ENCODE data around the gene SMYD4. TPM values are rescaled to one million over a fixed set of nuclear protein-coding genes. Genes with fewer than 3 reads are reported as not detected.
A peak's percentile ranks its signal among the peaks of the same experiment; 100 is the strongest.
"Not testable (repeated sequence)": the region's sequence is repeated elsewhere in the genome, so short reads cannot be mapped to it uniquely, and the experiment has no call there.

SMYD4 gene
- total RNA-seq, 1 donor from 2014 or later: 13.2 TPM

DNA sequence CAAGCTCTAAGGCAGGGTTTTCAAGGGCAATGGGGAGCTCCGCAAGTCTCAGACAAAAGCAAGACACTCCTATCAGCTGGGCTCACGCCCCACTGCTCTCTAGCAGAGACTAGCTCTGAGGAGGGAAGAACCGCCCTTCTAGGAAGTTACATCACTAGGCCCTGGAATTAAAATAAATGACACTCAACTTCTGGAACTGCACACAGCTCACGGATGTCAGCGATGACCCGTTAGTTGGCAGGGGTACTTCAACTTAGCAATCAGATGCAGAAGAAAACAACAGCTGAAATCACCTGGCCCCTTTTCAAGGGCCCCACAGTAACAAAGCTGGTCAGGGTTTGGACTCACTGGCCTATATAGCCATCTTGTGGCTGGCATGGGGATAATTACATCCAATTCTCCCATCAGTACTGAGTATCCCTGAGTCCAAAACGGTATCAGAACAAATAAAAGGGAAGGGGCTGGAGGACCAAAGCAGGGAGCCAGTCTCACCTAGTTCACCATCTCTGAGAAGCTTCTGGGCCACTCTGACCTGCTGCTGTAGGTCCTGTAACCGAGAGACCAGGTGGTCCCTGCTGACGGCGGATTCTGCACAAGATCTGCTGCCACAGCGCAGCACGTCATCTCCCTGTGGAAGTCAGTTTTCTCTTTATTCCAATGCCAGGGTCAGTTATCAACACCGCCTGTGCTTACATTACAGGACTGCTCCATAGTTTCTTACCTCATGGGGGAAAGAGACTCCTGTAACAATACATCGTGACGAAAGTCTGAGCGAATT, 45.7 kb downstream of the SMYD4 start:
- DNase-seq (ENCODE audit: low spot score): peak; percentile 69

DNA sequence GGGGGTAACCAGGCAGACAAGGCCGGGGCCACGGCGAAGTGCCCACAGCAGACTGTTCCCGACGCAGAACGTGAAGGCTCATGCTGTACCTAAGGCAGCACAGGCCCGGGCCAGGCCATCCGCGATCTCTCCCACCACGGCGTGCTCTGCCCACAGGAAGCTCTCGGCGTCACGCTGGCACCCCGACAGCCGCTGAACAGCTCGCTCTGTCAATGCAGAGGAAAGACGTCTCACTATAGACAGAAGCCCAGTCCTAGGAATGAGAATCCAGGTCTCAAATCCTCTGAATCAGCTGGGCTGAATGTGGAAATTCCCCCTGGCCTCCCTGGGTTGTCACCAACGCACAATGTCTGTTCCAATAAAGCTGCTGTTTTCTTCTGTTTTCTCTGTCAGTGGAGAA, 46.4 kb downstream of the SMYD4 start:
- no peak for DNase-seq (ENCODE audit: low spot score)

DNA sequence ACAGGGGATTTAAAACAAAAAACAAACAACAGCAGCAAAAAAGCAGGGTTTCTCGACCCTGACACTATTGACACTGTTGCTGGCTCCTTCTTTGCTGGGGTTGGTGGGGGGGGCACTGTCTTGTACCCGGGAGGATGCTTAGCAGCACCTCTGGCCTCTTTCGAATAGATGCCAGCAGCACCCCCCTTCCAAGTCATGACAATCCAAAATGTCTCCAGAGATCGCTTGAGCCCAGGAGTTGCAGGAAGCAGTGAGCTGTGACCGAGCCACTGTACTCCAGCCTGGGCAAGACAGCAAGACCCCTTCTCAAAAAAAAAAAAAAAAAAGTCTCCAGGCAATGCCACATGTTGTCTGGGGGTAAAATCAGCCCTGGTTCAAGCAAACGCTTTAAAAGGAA, 47.5 kb downstream of the SMYD4 start:
- DNase-seq (ENCODE audit: low spot score): no peak

DNA sequence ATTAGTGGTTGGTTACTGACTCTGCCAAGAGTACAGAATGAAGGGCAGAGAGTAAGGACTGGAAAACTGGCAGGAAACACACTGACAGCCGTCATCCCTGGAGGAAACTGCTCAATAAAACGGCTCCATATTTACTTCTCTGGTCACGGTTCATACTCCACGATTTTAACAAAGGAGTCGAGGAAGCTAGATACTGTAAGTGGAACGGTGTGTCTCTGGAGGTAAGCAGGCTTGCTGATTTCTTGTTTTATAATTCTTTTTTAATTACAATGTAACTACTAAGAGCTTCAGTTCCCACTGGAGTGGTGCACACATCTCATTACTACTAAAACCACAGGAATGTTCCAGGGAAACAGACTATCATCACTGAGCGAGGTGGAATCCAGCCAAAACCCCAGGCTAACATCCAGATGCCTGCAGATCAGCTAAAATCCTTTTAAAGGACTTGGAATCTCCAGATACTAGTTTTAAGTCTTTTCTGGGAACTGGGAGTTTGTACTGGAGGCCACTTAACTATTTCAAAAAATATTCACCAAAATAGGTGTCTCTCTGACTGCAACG, 50.1 kb downstream of the SMYD4 start:
- peak; percentile 80 for DNase-seq (ENCODE audit: low spot score)

DNA sequence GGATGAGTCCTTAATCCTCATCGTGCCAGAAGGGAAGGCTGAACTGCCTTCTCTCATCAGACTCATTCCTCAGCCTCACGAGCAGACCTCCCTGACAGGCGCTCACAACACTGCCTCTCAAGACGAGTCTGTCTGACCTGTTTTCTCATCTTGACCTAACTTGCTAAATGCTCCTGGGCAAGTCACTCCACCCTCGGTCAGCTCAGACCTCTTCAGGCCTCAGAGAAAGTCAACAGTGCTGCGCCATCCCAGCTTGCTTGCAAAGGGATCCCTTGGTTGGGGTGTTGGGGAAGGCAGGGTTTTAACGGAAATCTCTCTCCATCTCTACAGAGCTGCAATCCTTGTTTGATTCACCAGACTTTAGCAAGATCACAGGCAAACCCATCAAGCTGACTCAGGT, 52.8 kb downstream of the SMYD4 start:
- DNase-seq (ENCODE audit: low spot score): no peak

DNA sequence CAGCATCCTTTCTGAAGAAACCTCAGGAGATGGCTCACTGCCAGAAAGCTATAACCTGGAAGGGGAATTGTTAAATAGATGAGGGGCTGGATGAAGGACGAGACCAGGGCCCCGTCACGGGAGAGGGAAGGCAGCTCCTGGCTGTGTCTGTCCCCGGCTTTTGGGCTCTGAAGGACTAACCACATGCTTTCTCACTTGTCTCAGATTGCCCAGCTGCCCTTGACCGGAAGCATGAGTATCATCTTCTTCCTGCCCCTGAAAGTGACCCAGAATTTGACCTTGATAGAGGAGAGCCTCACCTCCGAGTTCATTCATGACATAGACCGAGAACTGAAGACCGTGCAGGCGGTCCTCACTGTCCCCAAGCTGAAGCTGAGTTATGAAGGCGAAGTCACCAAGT, 53.4 kb downstream of the SMYD4 start:
- no peak for DNase-seq (ENCODE audit: low spot score)

DNA sequence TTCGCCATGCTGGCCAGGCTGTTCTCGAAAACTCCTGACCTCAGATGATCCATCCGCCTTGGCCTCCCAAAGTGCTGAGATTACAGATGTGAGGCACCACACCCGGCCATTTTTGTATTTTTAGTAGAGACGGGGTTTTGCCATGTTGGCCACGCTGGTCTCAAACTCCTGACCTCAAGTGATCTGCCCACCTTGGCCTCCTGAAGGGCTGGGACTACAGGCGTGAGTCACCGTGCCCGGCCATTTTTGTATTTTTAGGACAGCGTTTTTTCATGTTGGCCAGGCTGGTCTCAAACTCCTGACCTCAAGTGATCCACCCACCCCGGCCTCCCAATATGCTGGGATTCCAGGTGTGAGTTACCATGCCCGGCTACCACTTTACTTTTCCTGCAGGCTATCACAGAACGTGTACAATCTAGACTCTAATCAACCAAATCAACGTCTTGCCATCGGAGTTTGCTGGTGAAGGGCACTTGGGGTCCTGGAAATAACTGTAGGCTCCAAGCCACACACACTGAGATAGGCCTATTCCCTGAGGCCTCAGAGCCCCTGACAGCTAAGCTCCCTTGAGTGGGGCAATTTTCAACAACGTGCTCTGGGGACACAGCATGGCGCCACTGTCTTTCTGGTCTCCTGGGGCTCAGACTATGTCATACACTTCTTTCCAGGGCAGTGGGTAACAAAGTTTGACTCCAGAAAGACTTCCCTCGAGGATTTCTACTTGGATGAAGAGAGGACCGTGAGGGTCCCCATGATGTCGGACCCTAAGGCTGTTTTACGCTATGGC, 55.1 kb downstream of the SMYD4 start:
- no peak for DNase-seq (ENCODE audit: low spot score)

DNA sequence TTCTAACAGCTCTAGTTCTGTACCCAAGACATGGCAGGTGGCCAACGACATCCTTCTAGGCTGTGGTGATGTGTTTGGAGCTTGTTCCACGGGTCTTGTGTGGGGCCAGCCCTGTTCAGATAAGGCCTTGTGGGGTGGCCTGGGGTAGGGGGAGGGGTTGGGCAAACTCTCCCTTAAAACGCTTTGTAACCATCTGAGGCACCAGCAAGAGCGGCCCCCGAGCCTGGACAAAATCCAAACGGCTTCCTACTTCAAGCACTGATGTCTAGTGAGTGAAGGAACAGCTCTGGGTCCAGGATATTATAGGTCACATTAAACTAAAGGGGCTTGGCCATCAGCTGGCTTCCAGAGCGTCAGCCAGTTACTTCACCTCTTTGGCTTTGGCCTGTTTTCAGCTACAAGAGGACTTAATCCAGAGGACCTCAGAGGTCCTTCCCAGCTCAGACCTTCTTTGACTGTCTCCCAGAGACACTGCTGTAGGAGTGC, 56.0 kb downstream of the SMYD4 start:
- no peak for DNase-seq (ENCODE audit: low spot score)

DNA sequence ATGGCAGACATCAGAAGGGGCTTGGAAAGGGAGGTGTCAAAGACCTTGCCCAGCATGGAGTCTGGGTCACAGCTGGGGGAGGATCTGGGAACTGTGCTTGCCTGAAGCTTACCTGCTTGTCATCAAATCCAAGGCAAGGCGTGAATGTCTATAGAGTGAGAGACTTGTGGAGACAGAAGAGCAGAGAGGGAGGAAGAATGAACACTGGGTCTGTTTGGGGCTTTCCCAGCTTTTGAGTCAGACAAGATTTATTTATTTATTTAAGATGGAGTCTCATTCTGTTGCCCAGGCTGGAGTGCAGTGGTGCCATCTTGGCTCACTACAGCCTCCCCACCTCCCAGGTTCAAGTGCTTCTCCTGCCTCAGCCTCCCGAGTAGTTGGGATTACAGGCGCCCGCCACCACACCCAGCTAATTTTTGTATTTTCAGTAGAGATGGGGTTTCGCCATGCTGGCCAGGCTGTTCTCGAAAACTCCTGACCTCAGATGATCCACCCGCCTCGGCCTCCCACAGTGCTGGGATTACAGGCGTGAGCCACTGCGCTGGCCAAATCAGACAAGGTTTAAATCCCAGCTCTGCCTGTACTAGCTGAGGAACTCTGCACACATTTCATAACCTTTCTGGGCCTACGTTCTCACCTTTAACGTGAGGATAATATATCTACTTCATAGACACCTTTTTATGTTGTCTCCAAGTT, 56.6 kb downstream of the SMYD4 start:
- DNase-seq (ENCODE audit: low spot score): not testable (repeated sequence)

DNA sequence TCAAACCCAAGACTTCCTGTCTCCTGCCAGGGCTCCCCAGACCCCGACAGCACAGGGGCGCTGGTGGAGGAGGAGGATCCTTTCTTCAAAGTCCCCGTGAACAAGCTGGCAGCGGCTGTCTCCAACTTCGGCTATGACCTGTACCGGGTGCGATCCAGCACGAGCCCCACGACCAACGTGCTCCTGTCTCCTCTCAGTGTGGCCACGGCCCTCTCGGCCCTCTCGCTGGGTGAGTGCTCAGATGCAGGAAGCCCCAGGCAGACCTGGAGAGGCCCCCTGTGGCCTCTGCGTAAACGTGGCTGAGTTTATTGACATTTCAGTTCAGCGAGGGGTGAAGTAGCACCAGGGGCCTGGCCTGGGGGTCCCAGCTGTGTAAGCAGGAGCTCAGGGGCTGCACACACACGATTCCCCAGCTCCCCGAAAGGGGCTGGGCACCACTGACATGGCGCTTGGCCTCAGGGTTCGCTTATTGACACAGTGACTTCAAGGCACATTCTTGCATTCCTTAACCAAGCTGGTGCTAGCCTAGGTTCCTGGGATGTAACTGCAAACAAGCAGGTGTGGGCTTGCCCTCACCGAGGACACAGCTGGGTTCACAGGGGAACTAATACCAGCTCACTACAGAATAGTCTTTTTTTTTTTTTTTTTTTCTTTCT, 59.8 kb downstream of the SMYD4 start:
- DNase-seq (ENCODE audit: low spot score): no peak

DNA sequence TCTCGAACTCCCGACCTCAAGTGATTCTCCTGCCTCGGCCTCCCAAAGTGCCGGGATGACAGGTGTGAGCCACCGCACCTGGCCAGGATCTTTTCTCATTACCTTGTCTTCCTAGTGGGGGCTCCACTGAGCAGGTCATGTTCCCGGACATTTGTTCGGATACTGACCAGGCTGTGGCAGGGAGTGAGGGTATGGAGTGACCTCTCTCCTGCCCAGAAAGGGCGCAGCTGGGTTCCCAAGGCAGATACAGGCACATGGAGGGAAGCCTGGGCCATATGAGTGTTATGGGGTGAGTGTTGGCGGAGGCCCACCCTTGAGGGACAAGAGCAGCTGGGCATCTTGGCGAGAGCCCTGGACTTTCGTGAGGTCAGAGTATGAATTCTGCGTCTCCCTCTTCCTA, 62.3 kb downstream of the SMYD4 start:
- no peak for DNase-seq (ENCODE audit: low spot score)

DNA sequence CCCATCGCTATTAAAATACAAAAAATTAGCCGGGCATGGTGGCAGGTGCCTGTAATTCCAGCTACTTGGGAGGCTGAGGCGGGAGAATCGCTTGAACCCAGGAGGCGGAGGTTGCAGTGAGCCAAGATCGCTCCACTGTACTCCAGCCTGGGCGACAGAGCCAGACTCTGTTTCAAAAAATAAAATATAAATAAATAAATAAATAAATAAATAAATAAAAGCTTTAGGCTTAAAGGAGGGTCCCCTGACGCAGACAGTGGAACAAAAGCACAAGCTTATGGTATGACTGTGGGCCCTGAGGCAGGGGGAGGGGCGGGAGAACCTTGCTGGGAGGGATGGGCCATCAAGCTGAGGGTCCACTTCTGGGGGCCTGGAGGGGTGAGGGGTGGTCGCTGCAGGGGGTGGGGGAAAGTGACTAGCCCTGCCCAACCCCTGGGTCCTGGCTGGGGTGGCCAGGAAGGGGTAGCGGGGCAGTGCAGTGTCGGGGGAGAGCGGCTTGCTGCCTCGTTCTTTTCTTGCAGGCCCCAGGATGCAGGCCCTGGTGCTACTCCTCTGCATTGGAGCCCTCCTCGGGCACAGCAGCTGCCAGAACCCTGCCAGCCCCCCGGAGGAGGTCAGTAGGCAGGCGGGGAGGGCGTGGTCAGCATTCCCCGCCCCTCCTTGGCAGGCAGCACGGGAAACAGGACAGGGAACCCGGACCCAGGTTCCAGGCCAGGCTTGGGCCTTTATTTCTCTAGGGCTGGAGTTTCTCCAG, 63.1 kb downstream of the SMYD4 start:
- DNase-seq (ENCODE audit: low spot score): no peak

DNA sequence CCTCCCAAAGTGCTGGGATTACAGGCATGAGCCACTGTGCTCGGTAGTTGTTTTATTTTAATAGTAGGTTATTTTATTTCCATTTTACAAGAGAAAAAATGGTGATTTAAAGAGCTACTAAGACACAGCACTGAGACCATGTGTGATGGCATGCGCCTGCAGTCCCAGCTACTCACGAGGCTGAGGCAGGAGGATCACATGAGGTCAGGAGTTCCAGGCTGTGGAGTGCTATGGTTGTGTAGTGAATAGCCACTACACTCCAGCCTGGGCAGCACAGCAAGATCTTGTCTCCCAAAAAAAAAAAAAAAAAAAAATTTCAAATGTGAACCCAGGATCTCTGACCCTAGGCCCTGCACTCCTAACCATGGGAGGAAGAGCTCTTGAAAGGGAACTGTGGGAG, 64.1 kb downstream of the SMYD4 start:
- DNase-seq (ENCODE audit: low spot score): no peak

DNA sequence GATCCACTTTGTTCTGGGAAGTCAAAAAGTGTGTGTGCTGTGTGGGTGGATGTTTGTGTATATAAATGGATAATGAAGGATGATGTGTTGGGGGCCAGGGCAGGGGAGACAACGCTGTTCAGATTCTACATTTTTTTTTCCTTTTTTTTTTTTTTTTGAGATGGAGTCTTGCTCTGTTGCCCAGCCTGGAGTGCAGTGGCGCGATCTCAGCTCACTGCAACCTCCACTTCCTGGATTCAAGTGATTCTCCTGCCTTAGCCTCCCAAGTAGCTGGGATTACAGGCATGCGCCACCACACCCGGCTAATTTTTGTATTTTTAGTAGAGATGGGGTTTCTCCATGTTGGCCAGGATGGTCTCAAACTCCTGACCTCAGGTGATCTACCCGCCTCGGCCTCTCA, 65.0 kb downstream of the SMYD4 start:
- DNase-seq (ENCODE audit: low spot score): not testable (repeated sequence)

DNA sequence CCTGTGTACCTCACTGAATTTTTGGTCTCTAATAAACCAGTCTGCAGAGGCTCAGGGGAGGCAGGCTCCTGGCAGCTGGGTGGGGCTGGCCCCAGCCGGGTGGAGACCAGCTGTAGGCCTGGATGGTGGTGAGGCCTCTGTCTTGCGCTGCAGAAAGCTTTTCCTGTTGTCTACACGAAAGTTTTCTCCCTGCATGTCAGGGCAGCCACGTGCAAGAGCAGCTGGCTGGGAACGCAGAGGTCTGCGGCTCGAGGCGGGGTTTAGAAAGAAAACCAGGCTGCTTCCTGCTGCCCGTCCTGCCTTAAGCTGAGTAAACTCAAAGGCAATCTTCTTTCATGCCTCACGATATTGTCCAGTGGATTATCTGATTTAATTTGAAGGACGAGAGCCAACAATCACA, 65.4 kb downstream of the SMYD4 start:
- DNase-seq (ENCODE audit: low spot score): peak; percentile 77

DNA sequence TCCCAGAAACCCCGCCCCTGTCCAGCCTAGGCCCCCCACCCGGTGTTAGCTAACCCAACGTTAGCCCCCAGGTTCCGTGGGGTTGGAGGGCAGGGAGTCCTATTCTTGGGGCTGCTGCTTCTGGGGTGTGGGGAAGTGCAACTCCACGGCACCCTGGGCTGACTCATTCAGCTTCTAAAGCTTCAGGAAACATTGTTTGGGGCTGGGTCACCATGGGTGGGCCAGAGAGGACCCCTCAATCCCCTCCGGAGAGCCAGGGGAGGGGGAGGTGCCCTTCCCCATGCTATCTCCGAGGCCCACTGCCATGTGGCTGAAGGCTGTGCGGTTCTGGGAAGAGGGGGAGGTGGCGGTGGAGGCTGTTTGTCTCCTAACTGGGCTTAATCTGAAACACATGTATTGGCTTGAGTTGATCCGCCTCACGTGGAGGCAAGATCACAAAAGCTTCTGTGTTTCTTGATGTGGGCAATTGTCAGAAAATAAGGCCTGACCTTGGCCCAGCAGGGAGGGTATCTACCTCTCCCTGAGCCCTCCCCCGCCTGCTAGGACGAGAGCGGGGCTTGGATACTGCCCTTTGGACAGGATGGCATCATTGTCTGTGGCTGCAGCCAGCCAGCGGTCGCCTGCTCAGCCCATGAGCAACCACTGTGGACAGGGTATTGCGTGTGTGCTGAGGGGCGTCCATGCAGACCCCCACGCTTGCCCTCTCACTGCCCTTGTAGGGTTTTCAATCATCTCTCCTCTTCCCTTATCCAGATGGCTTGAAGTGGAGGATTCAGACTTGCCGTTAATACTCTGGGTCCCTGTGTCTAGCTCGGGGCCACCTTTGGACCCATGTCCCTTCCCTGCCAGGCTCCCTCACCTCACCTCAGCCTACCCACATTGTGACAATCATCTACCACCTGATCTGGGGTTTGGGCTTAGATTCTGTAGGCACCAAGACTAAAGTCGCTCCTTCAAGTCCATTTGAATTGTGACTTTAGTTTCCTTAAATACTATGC, 66.5 kb downstream of the SMYD4 start:
- no peak for DNase-seq (ENCODE audit: low spot score)

DNA sequence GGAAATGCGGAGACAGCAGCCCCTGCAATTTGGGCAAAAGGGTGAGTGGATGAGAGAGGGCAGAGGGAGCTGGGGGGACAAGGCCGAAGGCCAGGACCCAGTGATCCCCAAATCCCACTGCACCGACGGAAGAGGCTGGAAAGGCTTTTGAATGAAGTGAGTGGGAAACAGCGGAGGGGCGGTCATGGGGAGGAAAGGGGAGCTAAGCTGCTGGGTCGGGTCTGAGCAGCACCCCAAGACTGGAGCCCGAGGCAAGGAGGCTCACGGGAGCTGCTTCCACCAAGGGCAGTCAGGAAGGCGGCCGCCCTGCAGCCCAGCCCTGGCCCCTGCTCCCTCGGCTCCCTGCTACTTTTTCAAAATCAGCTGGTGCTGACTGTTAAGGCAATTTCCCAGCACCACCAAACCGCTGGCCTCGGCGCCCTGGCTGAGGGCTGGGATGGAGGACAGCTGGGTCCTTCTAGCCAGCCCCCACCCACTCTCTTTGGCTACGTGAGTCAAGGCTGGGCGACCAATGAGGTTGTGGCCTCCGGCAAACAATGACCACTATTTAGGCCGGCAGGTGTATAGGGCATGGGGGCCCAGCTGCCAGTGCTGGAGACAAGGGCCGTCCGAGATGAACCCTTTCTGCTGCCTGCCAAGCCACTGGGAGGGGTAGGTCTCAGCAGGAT, 67.3 kb downstream of the SMYD4 start:
- no peak for DNase-seq (ENCODE audit: low spot score)

DNA sequence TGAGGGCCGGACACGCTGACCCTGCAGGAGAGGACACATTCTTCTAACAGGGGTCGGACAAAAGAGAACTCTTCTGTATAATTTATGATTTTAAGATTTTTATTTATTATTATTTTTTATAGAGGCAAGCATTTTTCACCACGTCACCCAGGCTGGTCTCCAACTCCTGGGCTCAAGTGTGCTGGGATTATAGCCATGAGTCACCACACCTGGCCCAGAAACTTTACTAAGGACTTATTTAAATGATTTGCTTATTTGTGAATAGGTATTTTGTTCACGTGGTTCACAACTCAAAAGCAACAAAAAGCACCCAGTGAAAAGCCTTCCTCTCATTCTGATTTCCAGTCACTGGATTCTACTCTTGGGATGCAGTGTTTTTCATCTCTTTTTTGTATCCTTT, 70.2 kb downstream of the SMYD4 start:
- no peak for DNase-seq (ENCODE audit: low spot score)

DNA sequence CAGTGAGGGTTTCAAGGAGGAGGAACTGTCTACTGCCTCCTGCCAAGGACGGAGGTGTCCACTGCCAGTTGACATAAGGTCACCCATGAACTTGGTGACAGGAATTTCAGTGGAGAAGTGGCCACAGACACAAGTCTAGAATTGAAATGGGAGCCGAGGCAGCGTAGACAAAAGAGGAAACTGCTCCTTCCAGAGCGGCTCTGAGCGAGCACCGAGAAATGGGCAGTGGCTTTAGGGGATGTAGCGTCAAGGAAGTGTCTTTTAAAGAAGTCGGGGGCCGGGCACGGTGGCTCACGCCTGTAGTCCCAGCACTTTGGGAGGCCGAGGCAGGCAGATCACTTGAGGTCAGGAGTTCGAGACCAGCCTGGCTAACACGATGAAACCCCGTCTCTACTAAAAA, 70.9 kb downstream of the SMYD4 start:
- no peak for DNase-seq (ENCODE audit: low spot score)

Measured in mucosa of gallbladder (tissue), 1 donor.